T-helper 2 cell (primary cell): Measurements from ENCODE around the gene EPHA6.

Experiments used
- DNase-seq, 5 experiments: peaks; one replicate each; pipeline versions ENCODE4 v3.0.0 to v3.0.0-alpha.2; 2012 to 2022
- total RNA-seq, 2 donors: gene quantifications; one replicate each; lab custom pipeline; 2026; lab: John Stamatoyannopoulos, UW

EPHA6 gene
- total RNA-seq: 0 to 0.40 reads per million in 2 donors

- DNase-seq: peak in 1 of 5 experiments; percentile 18
Observed at GRCh38 chr3:96813820-96814650, at the start of gene EPHA6. EPHA6 (plus strand) TSS chr3:96814594.

DNA sequence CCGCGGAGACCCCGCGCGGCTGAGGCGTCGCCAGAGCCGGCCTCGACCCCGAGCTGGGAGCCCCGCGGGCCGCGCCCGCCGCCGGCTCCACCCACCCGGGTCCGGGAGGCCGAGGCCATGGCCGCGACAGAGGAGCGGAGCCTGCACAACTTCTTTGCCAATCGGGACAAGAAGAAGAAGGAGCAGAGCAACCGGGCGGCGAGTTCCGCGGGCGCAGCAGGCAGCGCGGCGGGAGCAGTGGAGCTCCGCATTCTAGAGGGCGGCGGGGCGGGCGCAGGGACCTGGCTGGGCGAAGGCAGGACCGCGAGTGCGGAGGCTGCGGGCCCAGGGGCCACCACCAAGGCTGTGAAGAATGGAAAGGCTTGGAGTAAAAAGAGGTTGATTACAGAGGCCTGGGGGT, 37.6 kb upstream of the EPHA6 start:
- DNase-seq: no peak

DNA sequence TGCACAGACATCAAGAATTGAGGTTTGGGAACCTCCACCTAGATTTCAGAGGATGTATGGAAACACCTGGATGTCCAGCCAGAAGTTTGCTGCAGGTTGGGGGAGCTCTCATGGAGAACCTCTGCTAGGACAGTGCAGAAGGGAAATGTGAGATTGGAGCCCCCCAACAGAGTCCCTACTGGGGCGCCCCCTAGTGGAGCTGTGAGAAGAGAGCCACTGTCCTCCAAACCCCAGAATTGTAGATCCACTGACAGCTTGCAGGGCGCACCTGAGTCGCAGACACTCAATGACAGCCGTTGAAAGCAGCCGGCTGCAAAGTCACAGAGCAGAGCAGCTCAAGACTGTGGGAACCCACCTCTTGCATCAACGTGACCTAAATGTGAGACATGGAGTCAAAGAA, 34.6 kb upstream of the EPHA6 start:
- DNase-seq: no peak

DNA sequence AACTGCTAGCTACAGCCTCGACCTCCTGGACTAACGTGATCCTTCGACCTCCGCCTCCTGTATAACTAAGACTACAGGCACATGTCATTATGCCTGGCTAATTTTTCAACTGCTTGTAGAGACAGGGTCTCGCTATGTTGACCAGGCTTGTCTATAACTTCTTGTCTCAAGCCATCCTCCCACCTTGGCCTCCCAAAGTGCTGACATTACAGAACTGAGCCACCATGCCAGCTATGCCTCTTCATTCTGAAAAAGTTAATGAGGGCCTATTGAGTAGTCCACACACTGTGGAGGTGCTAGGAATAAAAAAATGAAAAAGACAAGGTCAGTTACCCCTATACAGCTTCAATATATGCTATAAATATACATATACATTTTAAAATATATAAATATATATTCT, 18.3 kb upstream of the EPHA6 start:
- DNase-seq: no peak

DNA sequence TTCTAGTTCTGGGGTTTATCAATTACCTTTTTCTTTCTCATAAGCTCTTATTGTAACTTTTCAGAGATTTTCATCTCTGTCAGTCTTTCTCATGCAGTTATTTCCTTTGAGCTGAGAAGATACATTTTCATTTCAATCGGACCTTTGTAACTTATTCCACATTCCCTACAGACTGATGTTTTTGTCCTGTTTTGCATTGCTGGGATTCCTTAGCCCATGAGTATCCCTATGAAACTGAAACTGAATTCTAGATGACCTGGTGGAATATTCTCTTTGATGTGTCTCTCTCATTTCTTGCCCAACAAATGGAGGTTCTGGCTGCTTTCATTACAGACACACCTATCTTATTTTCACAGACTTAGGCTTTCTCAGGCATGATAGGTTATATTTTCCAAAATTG, 10.5 kb upstream of the EPHA6 start:
- DNase-seq: no peak

DNA sequence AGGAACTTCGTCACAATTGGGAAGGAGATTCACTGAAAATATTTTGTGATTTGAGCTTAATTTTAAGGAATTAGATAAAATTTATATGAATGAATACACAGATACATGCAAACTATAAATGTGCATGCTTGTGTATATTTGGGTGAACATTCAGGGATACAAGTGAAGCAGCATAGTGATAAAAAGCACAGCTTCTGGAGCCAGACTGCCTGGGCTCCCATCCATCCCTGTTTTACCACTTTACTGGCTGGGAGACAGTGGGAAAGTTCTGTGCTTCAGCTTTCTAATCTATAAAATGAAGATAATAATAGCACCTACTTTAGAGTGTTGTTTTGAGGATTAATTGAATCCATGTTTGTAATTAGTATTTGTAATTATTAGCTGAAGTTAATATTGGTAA, 8.1 kb upstream of the EPHA6 start:
- DNase-seq: no peak

DNA sequence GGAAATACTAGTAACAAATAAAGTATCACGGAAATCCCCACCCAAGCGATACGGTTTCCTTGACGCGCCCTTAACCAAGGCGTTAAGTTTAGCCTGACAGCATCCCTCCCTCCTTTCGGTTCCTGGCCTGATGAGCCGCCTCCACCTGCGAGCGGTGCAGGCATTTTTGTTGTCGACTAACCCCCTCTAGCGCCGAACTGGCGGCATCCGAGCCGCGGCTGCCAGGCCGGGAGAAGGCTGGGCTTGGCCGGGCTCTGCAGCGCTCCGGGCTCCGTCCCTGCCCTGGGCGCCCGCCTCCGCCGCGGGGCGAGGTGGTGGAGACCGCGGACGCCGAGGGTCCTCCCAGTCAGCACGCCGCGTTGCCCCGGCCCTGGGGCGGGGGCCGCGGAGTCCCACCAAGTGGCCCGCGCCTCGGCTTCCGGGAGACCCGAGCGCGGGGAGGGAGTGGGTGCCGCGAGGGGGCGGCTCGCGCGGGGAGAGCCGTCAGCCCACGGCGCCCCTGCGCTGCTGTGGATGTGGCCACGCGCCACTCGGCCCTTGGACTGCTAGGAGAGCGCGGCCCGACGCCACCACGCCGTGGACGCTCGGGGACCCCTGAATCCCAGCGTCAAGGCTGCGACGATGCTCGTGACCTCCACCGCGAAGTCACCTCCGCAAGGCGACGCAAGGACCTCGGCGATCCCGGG, 1.1 kb upstream of the EPHA6 start:
- peak in 2 of 5 experiments; percentile 26 to 76 for DNase-seq

DNA sequence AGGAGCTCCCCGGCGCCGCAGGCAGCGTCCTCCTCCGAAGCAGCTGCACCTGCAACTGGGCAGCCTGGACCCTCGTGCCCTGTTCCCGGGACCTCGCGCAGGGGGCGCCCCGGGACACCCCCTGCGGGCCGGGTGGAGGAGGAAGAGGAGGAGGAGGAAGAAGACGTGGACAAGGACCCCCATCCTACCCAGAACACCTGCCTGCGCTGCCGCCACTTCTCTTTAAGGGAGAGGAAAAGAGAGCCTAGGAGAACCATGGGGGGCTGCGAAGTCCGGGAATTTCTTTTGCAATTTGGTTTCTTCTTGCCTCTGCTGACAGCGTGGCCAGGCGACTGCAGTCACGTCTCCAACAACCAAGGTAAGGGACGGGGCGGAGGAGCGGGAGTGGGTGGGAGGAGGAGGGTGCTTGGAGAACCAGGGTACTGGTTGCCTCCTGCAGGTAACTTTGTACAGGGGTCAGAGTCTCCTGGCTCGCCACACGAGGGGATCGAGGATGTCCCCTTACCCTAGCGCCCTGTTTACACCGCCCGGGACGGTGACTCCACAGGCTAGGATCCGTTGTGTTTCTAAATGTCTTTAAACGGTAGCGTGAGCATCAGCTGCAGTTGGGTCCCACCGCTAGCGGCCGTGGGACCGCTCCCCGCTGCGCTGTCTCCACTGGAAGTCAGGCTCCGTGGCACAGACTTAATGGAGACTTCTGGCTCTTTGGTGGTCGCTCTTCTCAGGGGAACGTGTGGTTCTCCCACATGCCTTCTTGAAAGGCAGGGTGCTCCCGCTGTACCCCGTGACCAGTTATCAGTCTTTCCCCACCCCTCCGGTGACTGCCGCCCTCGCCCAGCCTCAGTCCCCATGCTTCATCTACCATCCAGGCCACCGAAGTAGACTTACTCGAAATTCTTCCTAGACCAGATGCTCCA, 515 bp downstream of the EPHA6 start:
- DNase-seq: no peak

GRCh38 chr3:96831175-96831574, 16.8 kb downstream of the EPHA6 start:
- DNase-seq: no peak

- no peak for DNase-seq
Observed at GRCh38 chr3:96833301-96833700, 18.9 kb downstream of the EPHA6 start.

GRCh38 chr3:96836153-96836915, 21.9 kb downstream of the EPHA6 start:
- no peak for DNase-seq

GRCh38 chr3:96843505-96844203, 29.3 kb downstream of the EPHA6 start:
- no peak for DNase-seq

DNA sequence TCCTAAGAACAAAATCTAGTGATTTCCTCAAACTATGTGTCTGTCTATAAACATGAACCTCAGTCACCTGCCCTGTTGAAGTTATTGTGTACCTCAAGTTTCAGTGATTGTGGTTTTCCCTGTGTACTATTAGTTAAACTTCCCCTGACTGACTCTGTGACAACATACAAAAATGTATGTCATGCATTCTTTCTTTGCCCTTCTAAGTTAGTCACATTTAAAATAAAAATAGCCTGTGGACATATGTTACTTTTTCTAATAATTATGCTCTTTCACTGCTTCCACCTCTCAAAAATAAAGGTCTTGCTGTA, 29.8 kb downstream of the EPHA6 start:
- DNase-seq: no peak

- no peak for DNase-seq
Observed at GRCh38 chr3:96852849-96853248, 38.5 kb downstream of the EPHA6 start.

DNA sequence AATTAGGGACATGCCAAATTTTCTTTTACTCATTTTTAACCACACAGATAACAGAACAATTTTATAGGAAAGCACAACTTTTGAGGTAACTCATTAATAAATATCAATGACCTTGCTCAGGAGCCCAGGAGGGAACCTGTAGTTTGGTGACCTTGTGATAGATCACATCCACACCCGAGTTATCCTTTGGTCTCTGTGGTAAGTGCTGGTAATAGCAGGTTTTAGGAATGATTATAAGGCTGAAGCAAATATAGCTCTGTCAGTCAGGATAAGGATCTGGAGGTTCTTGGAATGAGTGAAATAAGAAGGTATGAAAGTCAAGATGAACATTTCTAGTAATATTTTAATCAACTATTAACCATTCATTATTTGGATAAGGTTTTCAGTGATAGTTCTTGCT, 46.5 kb downstream of the EPHA6 start:
- no peak for DNase-seq

DNA sequence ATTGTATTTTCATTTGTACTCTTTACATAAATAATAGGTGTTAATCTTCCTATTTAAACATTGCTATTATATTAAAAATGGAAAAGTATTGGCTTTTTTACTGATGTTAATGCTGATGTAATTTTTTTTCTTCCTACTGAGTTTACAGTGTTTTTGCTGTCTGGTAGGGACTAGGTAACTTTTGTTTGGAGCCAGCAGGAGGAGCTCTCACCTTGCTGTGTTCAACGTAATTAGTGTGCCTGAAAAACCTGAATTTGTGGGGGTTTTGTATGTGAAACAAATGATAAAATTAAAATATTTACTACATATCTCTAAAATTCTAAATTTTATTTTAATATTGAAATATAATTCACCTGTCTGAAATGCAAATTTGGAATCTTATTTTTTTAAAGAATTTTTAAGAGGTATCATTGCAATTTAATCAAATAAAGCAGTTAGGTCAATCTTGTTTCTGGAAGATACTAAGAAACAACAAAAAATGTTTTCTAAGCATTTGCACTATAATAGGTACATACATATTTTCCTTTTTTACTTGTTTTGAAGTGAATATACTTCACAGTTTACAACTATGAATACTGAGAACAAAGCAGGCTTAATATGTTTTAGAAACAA, 48.8 kb downstream of the EPHA6 start:
- DNase-seq: peak in 1 of 5 experiments; percentile 22

- no peak for DNase-seq
Observed at GRCh38 chr3:96865605-96866004, 51.2 kb downstream of the EPHA6 start.

DNA sequence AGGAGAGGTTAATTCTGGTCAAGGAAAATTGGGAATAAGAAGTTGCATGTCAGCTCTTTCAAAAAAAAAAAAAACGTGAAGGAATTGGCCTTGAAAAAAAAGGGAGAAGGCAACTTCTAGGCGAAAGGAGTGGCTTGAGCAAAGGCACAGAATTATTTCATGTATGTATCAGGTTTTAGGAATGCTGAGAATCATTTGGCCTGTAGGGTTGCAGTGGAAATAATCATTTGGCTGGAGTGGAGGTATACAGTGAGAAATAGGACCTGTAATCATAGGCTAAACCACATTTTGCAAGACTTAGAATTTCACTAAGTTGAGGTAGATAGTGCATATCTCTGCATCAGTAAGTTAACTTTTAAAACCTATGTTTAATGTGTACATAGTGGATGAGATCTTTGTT, 54.9 kb downstream of the EPHA6 start:
- DNase-seq: no peak

- DNase-seq: no peak
Observed at GRCh38 chr3:96877510-96877909, 63.1 kb downstream of the EPHA6 start.

- no peak for DNase-seq
Observed at GRCh38 chr3:96900031-96900430, 85.6 kb downstream of the EPHA6 start.

- DNase-seq: no peak
Observed at GRCh38 chr3:96900566-96900965, 86.2 kb downstream of the EPHA6 start.
